ENCODE data around the gene CXXC5.

Gene CXXC5

DNA sequence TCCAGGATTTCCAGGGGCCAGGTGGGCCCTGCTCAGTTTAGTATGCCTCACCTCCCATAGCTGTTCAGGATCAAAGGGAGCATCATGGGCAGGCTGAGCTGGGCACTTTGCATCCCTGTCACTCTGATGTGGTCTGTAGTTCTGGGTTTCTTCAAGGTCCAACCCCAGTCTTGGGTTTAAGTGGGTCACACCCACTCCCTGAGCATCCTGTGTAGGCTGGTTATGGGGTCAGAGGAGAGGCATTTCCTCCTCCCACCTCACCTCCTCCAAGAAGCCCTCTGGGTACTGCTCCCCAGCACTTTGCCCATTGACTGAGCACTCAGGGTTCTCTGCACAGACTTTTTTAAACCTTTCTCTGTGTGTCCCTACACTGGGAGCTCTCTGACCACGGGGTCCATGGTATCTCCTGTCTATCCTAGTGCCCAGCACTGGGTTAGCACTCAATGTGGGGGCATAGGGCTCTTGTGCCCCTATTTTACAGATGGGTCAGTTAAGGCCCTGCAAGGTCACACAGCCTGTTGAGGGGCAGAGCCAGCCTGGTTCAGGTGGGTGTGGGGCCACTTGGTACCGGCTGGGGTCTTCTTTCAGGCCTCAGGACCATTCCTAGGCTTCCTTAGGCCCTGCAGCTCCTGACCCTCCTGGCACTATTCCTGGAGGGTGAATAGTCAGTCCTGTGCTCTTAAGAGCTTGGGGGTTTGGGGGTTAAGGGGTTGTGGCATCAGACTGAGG lies 19.0 kb downstream of the CXXC5 start:
- DNase-seq: no peak

DNA sequence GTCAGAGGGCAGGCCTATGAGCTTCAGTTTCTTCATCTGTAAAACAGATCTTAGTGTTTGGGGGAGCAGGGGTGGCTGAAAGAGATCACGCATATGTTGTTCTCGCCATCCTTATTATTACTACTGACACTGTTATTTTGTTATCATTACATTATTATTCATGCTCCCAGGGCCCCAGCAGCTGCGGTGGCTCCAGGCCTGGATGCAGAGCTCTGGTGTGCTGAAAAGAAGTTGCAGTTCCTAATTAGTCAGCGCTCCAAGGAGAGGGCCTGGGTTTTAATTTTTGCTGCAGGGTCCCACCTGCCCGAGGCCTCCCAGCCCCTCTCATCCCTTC lies 19.5 kb downstream of the CXXC5 start:
- DNase-seq: no peak

GRCh38 chr5:139668064-139668880 lies 20.1 kb downstream of the CXXC5 start:
- no peak for DNase-seq

- no peak for DNase-seq
Measured at GRCh38 chr5:139668924-139669661, 20.9 kb downstream of the CXXC5 start.

DNA sequence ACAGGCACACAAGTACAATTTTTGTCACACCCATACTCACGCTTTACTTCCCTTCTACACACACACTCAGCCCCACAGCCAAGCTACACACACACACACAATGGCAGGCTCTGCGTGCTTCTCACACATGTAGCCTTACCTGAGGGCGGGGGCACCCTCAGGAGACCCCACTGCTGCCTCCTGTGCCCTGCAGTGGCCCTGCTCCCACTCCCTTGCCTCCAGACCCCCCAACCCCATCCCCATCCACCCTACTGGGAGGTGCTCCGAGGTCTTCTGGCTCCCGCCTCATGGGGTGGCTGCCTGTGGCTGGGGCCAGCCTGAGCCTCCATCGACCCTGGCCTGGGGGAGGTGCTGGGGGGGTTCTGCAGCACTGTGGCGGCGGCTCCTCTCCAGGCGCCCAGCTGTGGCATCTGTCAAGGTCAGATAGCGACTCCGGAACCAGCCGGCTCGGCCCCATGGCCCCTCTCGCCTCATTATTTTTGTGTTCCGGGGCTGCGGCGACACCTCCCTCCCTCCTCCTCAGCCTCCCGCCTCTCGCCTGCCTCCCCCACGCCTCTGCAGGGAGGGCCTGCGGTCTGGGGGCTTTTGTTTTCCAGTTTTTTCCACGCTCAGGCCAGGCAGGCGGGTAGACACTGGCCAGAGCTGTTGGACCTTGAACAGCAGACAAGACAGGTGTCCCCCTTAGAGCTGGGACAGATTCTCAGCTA lies 21.7 kb downstream of the CXXC5 start:
- DNase-seq: no peak

DNA sequence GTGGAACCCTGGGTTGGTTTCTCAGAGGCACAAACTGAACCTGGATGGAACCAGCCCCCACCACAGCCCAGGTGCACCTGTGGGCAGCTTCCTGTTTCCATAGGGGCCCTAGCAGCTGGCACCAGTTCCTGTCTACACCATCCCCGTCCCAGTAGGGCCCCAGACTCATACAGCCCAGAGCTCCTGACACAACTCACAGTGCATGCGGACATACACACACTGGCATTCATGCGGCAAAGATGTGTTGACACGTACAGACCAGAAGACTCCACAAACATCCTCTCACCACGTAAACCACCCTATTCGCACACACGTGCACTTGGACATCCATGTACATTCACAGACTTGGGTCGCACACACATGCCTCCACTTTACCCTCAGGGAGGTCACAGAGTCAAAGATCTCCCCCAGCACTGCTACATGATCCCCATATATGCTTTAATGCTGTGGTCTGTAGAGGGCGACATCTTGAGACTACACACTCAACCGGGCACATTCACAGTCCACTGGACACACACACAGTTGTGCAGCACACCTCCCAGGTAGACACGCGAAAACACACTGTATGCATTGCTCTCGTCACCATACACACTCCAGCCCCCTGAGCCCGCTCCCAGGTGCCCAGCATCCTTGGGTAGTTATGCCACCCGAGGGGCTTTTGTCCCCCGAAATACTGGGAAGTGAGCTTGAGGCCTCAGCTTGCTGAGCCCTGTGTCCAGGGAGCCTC lies 22.4 kb downstream of the CXXC5 start:
- DNase-seq: no peak

GRCh38 chr5:139671096-139671841 lies 23.1 kb downstream of the CXXC5 start:
- no peak for DNase-seq

DNA sequence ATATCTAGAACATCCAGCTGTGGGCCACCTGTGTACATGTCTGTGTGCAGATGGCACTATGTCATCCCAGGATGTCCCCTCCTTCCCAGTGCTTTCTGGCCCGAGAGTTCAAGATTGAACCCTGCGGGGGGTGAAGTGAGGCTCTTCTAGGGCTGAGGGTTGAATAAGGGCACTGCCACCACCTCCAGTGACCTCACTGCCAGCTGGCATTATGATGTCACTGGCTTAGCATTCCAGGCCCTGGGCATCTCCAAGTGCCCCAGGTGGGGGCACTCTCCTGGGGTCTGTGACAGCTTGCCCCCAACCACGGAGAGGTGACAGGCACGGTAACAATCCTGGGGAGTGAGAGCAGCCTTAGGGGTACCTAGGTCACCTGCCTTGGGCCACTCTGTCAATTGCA lies 27.1 kb downstream of the CXXC5 start:
- DNase-seq: no peak

DNA sequence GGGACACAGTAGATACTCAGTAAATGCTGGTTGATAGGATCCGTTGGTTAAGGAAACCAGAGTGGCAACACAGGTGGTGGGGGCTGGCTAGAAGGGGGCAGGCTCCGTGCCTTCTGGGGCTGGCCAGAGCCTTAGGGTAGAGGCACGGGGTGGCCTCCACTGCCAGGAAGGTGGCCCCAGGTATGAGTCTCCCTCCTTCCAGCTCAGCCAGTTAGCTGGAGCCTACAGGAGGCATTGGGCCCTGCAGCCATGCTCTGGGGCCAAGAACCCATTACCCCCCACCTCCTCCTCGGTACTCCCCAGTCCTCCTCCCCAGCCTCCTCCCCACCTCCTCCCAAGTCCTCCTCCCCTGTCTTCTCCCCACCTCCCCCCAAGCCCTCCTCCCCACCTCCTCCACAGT lies 27.7 kb downstream of the CXXC5 start:
- DNase-seq: no peak

- DNase-seq: no peak
Measured at GRCh38 chr5:139676406-139676805, 28.3 kb downstream of the CXXC5 start.

DNA sequence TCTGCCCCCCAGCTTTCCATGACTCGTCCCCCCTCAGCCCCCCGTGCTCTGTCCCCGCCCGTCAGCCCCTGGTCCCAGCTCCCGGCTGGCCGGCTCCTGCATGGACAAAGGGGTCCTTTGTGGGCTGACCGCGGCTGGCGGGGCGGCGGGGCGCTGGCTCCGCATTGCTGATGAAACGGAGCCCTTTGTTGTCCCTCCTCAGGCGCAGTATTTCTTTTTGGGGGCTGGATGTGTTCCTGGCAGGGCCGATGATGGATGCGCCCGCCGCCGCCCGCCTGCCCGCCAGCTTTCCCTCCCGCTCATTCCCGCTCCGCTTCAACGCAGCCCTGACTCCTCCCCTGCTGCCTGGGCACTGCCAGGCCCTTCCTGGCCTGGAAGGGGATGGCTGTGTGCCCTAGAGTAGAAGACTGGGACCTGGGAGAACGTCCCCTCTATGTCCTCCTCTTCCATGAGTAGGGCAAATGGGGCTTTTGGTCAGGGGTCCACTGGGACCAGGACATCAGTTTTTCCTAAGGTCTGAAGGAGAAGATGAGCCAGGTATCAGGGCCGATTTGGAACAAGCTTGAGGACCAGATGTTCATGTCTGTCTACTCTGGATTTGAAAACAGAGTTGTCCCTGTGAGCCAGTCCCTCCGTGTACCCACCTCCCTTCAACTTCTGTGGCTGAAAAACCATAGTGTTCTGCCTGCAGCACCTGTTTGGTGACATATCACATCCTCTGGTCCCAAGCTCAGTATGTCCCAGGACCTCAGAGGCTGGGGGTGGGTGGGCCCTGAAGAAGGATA lies 29.0 kb downstream of the CXXC5 start:
- no peak for DNase-seq

GRCh38 chr5:139677736-139678613 lies 29.8 kb downstream of the CXXC5 start:
- peak; percentile 4 for DNase-seq

DNA sequence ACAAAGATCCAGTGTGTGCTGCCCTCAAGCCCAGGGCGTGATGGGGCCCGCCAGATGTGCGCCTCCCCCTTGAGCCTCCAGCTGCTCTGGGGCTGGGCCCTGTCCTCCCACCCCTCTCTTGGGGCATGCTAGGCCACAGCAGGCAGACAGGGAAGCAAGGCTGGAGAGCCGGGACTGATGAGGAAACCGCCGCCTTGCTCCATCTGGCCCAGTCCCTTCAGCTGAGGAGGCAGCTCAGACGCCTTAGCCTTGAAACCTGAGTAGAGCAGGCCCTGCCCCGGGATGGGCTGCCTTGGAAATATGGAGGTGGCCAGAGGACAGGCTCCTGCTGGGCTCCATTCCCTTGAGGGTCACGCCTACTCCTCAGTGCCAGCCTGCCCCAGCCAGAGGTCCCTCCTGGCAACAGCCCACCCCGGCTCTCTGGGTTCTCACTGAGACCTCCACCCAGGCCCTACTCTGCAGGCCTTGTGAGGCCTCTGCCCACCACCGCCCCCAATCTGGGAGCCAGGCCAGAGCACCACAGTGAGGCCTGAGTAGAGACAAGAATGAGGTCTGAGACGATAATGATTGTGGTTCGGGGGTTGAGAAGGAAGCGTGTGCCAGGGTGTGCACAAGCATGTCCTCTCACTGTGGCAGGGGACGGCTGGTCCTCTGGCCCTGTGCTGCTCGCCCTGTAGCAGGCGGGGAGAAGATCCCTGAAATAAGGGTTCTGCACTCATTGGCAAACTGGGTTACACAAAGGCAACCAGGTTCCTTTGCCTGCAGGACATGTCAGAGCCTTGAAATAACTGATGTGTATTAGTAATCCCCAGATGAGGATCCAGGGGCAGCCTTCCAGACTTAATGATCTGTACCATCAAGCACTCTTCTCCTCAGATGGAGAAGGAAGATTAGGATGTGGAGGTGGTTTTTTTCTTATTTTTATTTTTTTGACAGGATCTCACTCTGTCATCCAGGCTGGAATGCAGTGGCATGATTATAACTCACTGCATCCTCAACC lies 30.9 kb downstream of the CXXC5 start:
- DNase-seq: no peak

- no peak for DNase-seq
Measured at GRCh38 chr5:139680368-139681111, 32.4 kb downstream of the CXXC5 start.

DNA sequence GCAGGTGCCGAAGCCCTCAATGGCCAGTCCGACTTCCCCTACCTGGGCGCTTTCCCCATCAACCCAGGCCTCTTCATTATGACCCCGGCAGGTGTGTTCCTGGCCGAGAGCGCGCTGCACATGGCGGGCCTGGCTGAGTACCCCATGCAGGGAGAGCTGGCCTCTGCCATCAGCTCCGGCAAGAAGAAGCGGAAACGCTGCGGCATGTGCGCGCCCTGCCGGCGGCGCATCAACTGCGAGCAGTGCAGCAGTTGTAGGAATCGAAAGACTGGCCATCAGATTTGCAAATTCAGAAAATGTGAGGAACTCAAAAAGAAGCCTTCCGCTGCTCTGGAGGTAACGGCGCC lies 32.9 kb downstream of the CXXC5 start:
- DNase-seq: no peak

GRCh38 chr5:139681466-139681865 lies 33.3 kb downstream of the CXXC5 start:
- no peak for DNase-seq

DNA sequence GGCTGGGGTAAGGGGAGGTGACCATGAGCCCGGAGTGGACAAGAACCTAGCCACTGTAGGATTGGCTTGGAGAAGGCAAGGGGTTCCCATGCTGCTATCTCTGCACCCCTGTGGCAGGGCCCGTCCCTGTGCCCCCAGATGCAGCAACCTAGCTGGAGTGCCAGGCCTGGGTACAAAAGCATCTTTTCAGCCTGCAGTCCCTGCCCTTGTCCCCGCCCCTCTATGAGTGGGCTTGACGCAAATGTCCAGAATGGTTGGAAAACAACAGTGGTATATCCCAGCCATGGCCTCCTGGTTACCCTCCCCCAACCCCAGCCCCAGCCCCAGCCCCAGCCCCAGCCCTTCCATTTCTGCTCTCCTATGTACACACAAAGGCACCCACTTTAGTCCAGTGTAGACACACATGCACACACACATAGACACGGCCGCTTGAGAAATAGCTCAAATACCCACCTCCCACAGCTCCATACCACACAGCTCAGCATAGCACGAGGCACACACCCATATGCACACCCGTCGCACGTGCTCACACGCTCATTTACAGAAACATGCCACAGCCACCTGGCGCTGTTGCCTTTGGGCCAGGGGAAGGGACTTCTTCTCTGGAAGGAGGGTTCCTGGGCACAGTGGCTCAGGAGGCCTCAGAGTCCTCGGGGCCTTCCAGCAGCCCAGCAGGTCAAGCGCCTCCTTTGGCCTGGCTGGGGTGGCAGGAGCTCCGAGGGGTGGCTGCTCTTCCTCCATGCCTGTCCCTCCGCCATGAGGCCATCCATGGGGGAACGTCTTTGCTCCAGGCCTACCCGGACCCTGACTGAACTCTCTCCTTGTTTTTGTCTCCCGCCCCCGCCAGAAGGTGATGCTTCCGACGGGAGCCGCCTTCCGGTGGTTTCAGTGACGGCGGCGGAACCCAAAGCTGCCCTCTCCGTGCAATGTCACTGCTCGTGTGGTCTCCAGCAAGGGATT lies 34.1 kb downstream of the CXXC5 start:
- no peak for DNase-seq
